HG03095 (cell line): Measurements from ENCODE around the gene MMADHC.

Experiments used
- ATAC-seq: cut with Tn5 transposase; IDR thresholded peaks from one replicate; pipeline ENCODE4 v1.9.1; 2021; ENCODE audit warnings: moderate library complexity; ENCODE audit not compliant: unreplicated experiment

MMADHC gene

GRCh38 chr2:149559341-149560068 is 28.1 kb downstream of the MMADHC start:
- no peak for ATAC-seq

GRCh38 chr2:149556452-149556851 is 31.1 kb downstream of the MMADHC start:
- no peak for ATAC-seq

- no peak for ATAC-seq
Observed at GRCh38 chr2:149552830-149553229, 34.7 kb downstream of the MMADHC start.

GRCh38 chr2:149552226-149552625 is 35.3 kb downstream of the MMADHC start:
- no peak for ATAC-seq

GRCh38 chr2:149544692-149545091 is 42.9 kb downstream of the MMADHC start:
- ATAC-seq = no peak

- ATAC-seq = no peak
Observed at GRCh38 chr2:149543845-149544244, 43.7 kb downstream of the MMADHC start.

GRCh38 chr2:149540138-149540537 is 47.4 kb downstream of the MMADHC start:
- no peak for ATAC-seq

GRCh38 chr2:149538138-149538833 is 49.3 kb downstream of the MMADHC start:
- no peak for ATAC-seq

GRCh38 chr2:149537092-149537726 is 50.4 kb downstream of the MMADHC start:
- no peak for ATAC-seq

GRCh38 chr2:149536649-149537048 is 50.9 kb downstream of the MMADHC start:
- ATAC-seq = no peak

GRCh38 chr2:149534674-149535073 is 52.9 kb downstream of the MMADHC start:
- no peak for ATAC-seq

GRCh38 chr2:149528983-149529382 is 58.6 kb downstream of the MMADHC start:
- ATAC-seq = no peak

- ATAC-seq = no peak
Observed at GRCh38 chr2:149527998-149528755, 59.4 kb downstream of the MMADHC start.

- no peak for ATAC-seq
Observed at GRCh38 chr2:149526689-149527088, 60.9 kb downstream of the MMADHC start.

- ATAC-seq = no peak
Observed at GRCh38 chr2:149525323-149525722, 62.3 kb downstream of the MMADHC start.
